T-helper 22 cell (primary cell): ENCODE measurements around the gene ABLIM2.

Experiments
- DNase-seq: peaks from one replicate; pipeline ENCODE4 v3.0.0-alpha.2; 2020; ENCODE audit warnings: low read depth

Gene ABLIM2

DNA sequence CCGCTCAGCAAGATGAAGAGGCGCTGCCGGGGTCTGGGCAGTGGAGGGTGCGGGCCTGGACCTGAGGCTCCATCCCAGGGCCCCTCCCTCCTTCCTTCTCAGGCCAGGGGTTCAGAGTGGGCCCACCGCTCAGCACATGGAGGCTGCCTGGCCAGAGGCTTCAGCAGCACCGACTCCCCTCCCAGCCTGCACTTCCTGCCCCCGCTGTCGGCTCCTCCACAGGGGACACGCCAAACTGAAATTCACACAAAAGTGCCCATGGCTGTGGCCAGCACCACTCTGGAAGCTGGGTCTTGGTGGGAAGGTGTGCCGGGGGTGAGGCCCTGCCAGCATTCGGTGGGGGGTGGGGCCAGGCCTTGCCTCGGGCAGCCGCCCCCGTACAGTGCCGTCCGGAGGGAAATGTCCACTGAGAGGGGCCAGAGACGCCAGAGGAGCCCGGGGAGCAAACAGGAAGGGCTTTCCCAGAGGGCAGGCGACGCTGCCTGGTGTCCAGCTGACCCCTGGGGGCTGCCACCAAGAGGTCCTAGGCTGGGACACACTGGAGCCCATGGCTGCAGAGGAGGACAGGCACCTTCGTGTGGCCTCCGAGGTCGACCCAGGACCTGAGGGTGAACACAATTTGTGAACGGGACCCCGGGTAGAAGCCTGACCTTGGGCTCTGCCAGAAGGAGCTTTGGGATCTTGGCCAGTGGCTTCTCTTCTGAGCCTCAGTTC is 134.4 kb downstream of the ABLIM2 start:
- no peak for DNase-seq

GRCh38 chr4:8023696-8024033 is 134.9 kb downstream of the ABLIM2 start:
- no peak for DNase-seq

GRCh38 chr4:8022767-8023695 is 135.6 kb downstream of the ABLIM2 start:
- DNase-seq: no peak

- DNase-seq: no peak
Measured at GRCh38 chr4:8021796-8022195, 136.8 kb downstream of the ABLIM2 start.

GRCh38 chr4:8019396-8020365 is 138.9 kb downstream of the ABLIM2 start:
- no peak for DNase-seq

DNA sequence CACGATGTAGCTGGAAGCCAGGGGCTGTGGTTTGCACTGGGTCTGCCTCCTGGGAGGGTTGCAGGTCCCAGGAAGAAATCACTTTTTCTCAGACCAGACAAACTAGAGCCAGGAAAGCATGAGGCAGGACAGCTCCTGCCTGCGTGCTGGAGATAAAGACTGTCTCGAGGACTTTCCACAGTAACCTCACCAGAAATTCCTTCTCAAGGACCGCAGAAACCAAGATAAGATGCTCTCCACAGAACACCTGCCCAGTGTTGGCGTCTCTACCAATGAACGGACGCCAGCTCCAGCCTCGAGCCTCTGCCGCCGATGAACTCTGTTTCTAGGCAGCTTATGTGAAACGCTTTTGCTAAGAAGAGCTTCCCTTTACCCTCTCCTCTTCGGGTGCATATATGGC is 142.1 kb downstream of the ABLIM2 start:
- DNase-seq: no peak

DNA sequence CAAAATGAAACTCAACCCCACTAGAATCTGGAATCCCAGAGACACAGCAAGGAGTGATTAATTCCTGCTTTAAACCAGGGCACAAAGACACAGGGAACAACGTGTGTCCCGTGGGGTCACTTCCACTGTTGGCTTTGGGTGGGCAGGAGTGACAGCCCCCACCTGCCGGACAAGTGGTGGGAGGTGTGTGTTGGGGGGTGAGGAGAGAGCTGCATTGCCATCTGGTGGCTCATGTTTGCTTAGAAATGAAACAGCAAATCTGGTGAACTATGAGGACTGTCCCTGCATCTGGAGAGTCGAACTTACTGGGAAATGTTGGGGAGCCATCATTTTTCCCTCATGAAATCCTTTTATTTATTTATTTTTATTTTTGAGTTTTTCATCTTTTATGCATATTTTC is 143.1 kb downstream of the ABLIM2 start:
- no peak for DNase-seq

- DNase-seq: no peak
Measured at GRCh38 chr4:8013976-8014726, 144.5 kb downstream of the ABLIM2 start.

- no peak for DNase-seq
Measured at GRCh38 chr4:8012517-8012916, 146.1 kb downstream of the ABLIM2 start.

- no peak for DNase-seq
Measured at GRCh38 chr4:8010618-8011017, 148.0 kb downstream of the ABLIM2 start.

DNA sequence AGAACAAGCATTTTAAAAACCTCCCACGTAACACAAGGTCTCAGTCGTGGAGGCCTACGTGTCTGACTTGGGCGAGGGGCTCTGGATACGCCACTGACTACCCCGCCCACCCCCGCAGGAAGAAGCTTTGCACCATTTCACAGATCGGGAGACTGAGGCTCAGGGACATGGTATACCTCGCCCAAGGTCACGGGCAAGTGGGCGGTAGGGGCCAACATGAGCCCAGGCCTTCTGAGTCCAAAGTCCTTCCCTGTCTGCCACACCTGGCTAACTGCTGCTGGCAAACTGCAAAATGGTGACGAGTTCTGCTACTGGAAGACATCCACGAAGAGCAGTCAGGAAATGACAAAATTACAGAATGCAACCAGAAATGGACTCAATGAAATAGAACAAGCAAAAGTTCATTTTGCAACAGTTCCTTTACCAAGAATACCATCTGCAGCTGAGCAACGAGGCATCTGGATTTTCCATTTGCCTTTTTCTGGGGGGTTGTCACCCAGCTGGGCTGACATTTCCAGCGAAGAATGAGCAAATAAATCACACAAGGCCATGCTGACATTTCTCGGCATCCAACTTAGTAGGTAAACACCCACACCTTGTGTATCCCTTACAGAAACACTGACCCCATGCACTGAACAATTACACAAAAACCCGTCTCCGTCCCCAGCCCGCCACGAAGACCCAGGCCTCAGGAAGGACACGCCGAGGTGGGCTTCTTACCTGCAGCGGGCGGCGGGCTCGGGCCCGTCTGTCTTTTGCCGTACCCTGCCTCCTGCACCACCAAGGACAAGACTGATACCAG is 148.7 kb downstream of the ABLIM2 start:
- no peak for DNase-seq

DNA sequence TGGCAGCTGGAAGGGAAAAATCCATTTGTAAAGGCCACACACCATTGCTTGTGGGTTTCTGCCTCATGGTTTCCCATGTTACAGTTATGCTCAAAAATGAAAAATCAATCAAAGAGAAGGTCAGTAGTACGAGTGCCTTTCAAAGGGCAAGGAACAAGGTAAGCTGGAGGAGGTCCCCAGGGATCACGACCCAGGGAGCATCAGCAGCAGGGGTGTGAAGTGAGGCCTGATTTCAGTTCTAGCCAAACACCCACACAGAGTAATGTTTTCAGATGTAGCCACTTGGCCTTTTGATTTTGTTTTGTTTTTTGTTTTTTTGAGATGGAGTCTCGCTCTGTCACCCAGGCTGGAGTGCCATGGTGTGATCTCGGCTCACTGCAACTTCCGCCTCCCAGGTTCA is 149.5 kb downstream of the ABLIM2 start:
- no peak for DNase-seq

DNA sequence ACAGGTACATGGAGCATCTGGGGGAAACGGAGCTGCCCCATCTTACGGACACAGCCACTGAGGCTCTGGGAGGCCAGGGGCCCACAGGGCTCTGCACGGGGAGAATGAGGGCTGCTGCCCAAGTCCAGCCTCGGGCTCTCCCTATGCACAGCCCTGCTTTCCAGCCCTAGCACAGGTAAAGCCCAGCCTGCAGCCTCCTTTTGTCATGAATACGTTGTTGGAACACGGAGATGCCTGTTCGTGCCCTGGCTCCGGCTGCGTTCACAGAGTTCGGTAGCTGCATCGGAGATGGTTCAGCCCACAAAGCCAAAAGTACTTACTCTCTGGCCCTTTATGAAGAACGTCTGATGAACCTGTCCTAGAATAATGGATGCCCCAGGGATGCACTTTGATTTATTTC is 150.2 kb downstream of the ABLIM2 start:
- DNase-seq: no peak

GRCh38 chr4:8007581-8007980 is 151.0 kb downstream of the ABLIM2 start:
- no peak for DNase-seq

GRCh38 chr4:8006471-8006870 is 152.1 kb downstream of the ABLIM2 start:
- DNase-seq: no peak

GRCh38 chr4:8005814-8006215 is 152.8 kb downstream of the ABLIM2 start:
- no peak for DNase-seq

DNA sequence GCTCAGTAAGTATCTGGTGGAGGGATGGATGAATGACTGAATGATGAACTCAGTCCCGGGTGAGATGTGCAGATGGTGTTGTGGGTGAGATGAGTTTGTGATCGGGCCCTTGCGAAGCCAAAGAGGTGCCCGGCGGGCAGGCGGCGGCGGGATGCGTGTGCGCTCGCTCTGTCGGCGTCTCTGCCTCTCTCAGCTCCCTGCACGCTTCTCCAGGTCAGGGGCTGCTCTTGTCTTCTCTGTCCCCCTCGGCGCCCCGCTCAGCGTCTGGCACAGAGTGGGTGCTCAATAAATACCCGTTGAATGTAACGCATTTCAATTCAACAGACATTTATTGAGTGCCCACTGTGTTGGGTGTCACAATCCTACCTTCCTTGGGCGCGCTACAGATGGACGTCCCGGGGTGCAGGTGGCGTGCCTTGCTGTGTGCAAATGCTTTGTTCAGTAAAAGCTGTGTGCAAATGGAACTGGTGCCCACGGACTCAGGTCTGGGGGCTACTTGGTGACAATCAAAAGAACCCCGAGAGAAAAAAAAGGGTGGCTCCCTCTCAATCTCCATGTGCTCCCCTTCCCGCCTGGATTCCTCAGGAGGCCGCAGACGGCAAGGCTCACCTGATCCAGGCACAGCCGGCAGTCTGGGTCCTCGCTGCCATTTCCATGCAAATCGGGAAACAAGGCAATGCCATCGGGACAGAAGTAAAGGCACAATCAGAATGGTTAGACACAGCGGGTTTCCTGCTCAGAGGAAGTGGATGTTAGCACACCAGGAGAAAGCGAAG is 153.4 kb downstream of the ABLIM2 start:
- DNase-seq: no peak

GRCh38 chr4:8004066-8004465 is 154.5 kb downstream of the ABLIM2 start:
- DNase-seq: no peak

DNA sequence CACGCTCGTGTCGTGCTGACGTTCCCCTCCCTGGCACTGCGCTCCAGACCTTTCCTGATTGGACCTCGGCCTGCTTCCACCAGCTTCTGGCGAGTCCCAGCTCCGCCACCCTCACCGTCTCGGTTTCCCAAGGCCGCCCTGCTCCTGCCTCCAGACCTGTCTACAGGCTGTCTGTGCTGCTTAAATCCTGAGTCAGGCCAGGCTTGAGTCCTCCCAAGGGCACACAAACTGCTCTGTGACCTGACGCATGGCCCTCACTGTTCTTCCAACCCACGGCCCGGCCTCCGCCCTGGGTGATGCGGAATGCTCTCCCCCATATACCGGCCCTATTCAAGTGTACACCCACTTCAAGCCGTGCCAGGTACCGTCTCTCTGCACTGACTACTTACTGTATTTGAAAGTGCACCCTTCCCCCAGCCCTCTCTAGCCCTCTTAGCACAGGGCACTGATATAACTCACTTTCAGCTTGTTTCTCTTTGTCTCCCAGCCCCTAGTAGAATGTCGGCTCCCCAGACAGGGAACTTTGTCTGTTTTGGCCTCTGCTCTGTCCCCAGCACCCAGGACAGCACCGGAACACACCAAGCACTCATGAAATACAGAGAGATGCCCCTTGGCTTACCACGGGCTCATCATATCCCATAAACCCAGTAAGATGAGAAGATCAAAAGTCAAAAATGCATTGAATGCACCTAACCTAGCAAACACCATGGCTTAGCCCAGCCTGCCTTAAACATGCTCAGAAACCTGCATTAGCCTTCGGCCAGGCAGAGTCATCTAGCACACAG is 155.9 kb downstream of the ABLIM2 start:
- no peak for DNase-seq
